Right atrium auricular region (tissue), 2 donors: ENCODE results near the gene NAE1. TPM values are rescaled to one million over a fixed set of nuclear protein-coding genes. Genes with fewer than 3 reads are reported as not detected.

Experiments
- DNase-seq: peaks from one replicate; pipeline ENCODE4 v3.0.0-alpha.2; 2019; ENCODE audit warnings: low spot score
- H3K27ac ChIP-seq, 2 donors: fragments of 200-600 bp; sonication (generic); 1 replicate in 1 of 2; 2 replicates in 1 of 2; pipeline ENCODE4 v1.5.1; 2016 to 2019
- H3K27me3 ChIP-seq, 2 donors: fragments of 200-600 bp; sonication (generic); one replicate each; pipeline versions ENCODE4 v1.5.1 to v1.6.0; 2017 to 2019
- H3K36me3 ChIP-seq: fragments of 200-600 bp; sonication (generic); one replicate; pipeline ENCODE4 v1.5.1; 2016
- H3K4me1 ChIP-seq, 2 donors: fragments of 200-600 bp; sonication (generic); one replicate each; pipeline versions ENCODE4 v1.5.1 to v1.6.0; 2017 to 2019
- H3K4me3 ChIP-seq, 2 donors: fragments of 200-600 bp; sonication (generic); 1 replicate in 1 of 2; 2 replicates in 1 of 2; pipeline ENCODE4 v1.5.1; 2017 to 2019; ENCODE audit warnings: mild to moderate bottlenecking in 1 of 2, moderate library complexity in 1 of 2
- H3K9me3 ChIP-seq, 2 donors: fragments of 200-600 bp; sonication (generic); one replicate each; pipeline ENCODE4 v1.5.1; 2019
- CTCF ChIP-seq, 2 donors: fragments of 200-600 bp; sonication (generic); IDR thresholded peaks; one replicate each; pipeline ENCODE4 v1.5.1; 2019; ENCODE audit warnings: antibody characterized with exemption in 2 of 2
- total RNA-seq, 2 donors: library from RNA; depleted of rRNA; stranded (reverse); fragments of >200 nt; gene quantifications; one replicate each; pipeline ENCODE4 v1.1.0, GENCODE V29; 2016

Gene NAE1
- total RNA-seq, 2 donors from 2014 or later = 25.6 to 27.3 TPM

GRCh38 chr16:66840883-66841282 is 10.1 kb upstream of the NAE1 start:
- peaks cover 0 to 14% of the 10 kb centered on the region in 2 donors for H3K4me1 ChIP-seq
- H3K27ac ChIP-seq = no peak overlapping the region
- peaks cover 0 to 3% of the 10 kb centered on the region in 2 donors for H3K27me3 ChIP-seq
- no peak for DNase-seq
- H3K9me3 ChIP-seq = no peaks in the 10 kb centered on the region
- TF ChIP-seq CTCF (IDR thresholded peaks at IDR 0.05) = no peak
- H3K4me3 ChIP-seq = no peak overlapping the region
- no peaks in the 10 kb centered on the region for H3K36me3 ChIP-seq

- H3K4me3 ChIP-seq = no peak overlapping the region
- H3K9me3 ChIP-seq = no peaks in the 10 kb centered on the region
- no peak for DNase-seq
- no peaks in the 10 kb centered on the region for H3K27me3 ChIP-seq
- no peaks in the 10 kb centered on the region for H3K36me3 ChIP-seq
- peaks cover 0 to 6% of the 10 kb centered on the region in 2 donors for H3K4me1 ChIP-seq
- TF ChIP-seq CTCF (IDR thresholded peaks at IDR 0.05) = no peak
- no peak overlapping the region for H3K27ac ChIP-seq
These were observed 4.0 kb upstream of the NAE1 start for GRCh38 chr16:66834746-66835145.

DNA sequence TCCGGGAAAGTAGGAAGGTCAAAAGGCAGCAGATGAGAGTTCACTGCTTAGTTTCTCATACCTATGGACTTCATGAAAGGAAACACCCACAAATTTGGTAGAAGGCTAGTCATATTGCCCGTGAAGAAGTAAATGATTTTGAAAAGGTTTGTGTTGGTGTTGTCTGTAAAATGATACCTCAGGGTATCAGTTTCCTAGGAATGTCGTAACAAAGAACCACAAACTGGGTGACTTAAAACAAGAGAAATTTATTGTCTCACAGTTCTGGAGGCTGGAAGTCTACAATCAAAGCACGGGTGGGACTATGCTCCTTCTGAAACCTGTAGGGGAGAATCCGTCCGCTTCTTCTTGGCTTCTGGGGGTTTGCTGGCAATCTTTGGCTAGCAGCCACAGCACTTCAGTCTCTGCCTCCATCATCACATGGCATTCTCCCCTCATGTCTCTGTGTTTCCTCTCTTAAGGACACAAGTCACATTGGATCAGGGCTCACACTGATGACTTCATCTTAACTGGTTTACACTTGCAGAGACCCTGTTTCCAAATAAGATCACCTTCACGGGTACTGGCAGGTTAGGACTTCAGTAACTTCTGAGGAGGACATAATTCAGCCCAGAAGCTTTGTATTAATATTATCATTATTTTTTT is 2.0 kb upstream of the NAE1 start:
- Histone ChIP-seq H3K9me3 (no peaks in the 10 kb centered on the region), H3K36me3 (no peaks in the 10 kb centered on the region), H3K27me3 (no peaks in the 10 kb centered on the region), H3K27ac (no peak overlapping the region), H3K4me3 (no peak overlapping the region), H3K4me1 (peaks cover 0 to 17% of the 10 kb centered on the region in 2 donors)
- no peak for DNase-seq
- no peak for TF ChIP-seq CTCF (IDR thresholded peaks at IDR 0.05)

DNA sequence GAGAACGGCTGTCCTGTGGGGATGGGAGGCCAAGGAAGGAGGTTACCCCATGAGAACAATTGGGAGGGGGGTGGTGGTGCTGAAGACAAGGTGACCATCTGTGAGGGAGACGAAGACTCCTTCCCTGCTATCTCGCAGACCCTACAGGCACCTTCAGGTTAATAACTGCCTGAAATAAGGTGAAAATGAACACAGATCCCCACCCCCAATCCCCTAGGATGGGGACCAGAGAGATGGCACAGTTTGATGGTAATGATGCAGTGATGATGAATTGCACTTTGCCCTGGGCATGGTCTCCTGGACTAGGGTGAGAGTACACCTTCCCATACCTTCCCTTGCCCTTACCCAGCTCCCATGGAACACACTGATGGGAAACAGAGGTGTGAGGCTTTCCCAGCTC is 1.4 kb upstream of the NAE1 start:
- DNase-seq = no peak
- H3K4me3 ChIP-seq = no peak overlapping the region
- H3K9me3 ChIP-seq = no peaks in the 10 kb centered on the region
- H3K27me3 ChIP-seq = no peaks in the 10 kb centered on the region
- no peaks in the 10 kb centered on the region for H3K36me3 ChIP-seq
- H3K27ac ChIP-seq = no peak overlapping the region
- peaks cover 0 to 17% of the 10 kb centered on the region in 2 donors for H3K4me1 ChIP-seq
- TF ChIP-seq CTCF (IDR thresholded peaks at IDR 0.05) = no peak

DNA sequence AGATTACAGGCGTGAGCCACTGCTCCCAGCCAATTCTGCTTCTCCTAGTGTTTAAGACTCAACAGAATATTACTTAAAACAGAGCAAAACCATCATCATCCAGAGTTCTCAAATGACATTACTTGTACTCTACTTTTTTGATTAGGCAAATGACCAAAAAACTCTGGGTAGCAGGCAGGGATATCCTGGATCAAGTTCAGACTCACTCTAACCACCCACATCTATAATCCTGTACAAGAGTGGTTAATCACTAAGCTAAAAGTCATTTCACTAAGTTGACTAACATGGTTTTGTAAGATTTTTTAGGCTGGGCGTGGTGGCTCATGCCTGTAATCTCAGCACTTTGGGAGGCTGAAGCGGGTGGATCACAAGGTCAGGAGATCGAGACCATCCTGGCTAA is 6.8 kb downstream of the NAE1 start:
- H3K9me3 ChIP-seq = no peaks in the 10 kb centered on the region
- no peak for TF ChIP-seq CTCF (IDR thresholded peaks at IDR 0.05)
- H3K4me1 ChIP-seq = peaks cover 0 to 6% of the 10 kb centered on the region in 2 donors
- H3K4me3 ChIP-seq = no peak overlapping the region
- no peaks in the 10 kb centered on the region for H3K27me3 ChIP-seq
- DNase-seq = no peak
- H3K27ac ChIP-seq = no peak overlapping the region
- peaks cover 41% of the 10 kb centered on the region for H3K36me3 ChIP-seq

DNA sequence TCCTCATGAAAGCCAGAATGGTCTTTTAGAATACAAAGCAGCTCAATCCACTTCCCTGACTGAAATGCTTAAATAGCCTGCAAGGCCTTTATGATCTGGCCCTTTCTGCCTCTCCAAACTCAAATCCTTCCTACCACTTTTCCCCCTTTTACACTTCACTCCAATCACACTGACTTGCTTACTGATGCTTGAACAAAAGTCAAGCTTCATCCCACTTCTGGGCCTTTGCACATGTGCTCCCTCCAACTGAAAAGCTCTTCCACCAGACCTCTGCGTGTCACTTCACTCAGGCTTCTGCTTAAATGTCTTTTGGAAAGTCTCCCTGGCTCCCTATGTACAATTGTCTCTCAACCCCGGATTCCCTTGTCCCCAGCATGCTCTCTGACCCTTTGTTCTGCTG is 16.0 kb downstream of the NAE1 start:
- TF ChIP-seq CTCF (IDR thresholded peaks at IDR 0.05) = no peak
- no peak overlapping the region for H3K4me3 ChIP-seq
- no peaks in the 10 kb centered on the region for H3K9me3 ChIP-seq
- H3K4me1 ChIP-seq = no peaks in the 10 kb centered on the region
- peaks cover 65% of the 10 kb centered on the region for H3K36me3 ChIP-seq
- H3K27ac ChIP-seq = no peak overlapping the region
- H3K27me3 ChIP-seq = no peaks in the 10 kb centered on the region
- no peak for DNase-seq
